H9 (cell line): Measurements from ENCODE around the gene DEUP1. TPM values are rescaled to one million over a fixed set of nuclear protein-coding genes. Genes with fewer than 3 reads are reported as not detected.

ENCODE experiments used
- DNase-seq: peaks from one replicate; pipeline ENCODE4 v3.0.0-alpha.2; 2017
- H2AFZ ChIP-seq: one replicate; pipeline ENCODE4 v1.6.1; 2013; ENCODE audit warnings: mild to moderate bottlenecking, low read length, control low read depth, moderate library complexity
- H2AK5ac ChIP-seq: 2 replicates; pipeline ENCODE4 v1.6.1; 2013; ENCODE audit warnings: low read length, control low read depth, mixed read lengths; ENCODE audit not compliant: insufficient read length
- H2BK120ac ChIP-seq: one replicate; pipeline ENCODE4 v1.6.1; 2013; ENCODE audit warnings: low read depth, mild to moderate bottlenecking, low read length, control low read depth, inconsistent platforms; ENCODE audit not compliant: poor library complexity, severe bottlenecking
- H2BK12ac ChIP-seq: 2 replicates; pipeline ENCODE4 v1.6.1; 2013; ENCODE audit warnings: low read length, control low read depth, mixed read lengths, low read depth; ENCODE audit not compliant: insufficient read length
- H2BK15ac ChIP-seq: 2 replicates; pipeline ENCODE4 v1.6.1; 2013; ENCODE audit warnings: low read depth, low read length, control low read depth
- H2BK20ac ChIP-seq: one replicate; pipeline ENCODE4 v1.6.1; 2013; ENCODE audit warnings: low read depth, mild to moderate bottlenecking, low read length, control low read depth, inconsistent platforms; ENCODE audit not compliant: poor library complexity, severe bottlenecking
- H2BK5ac ChIP-seq: 2 replicates; pipeline ENCODE4 v1.6.1; 2013; ENCODE audit warnings: low read length, control low read depth, mixed read lengths; ENCODE audit not compliant: insufficient read length
- H3K14ac ChIP-seq: 2 replicates; pipeline ENCODE4 v1.6.1; 2013; ENCODE audit warnings: low read length, control low read depth; ENCODE audit not compliant: insufficient read depth
- H3K18ac ChIP-seq: 2 replicates; pipeline ENCODE4 v1.6.1; 2013; ENCODE audit warnings: low read depth, mild to moderate bottlenecking, mixed read lengths, low read length, control low read depth; ENCODE audit not compliant: insufficient read length
- H3K23ac ChIP-seq: 2 replicates; pipeline ENCODE4 v1.6.1; 2013; ENCODE audit warnings: low read length, control low read depth, mixed read lengths, low read depth; ENCODE audit not compliant: insufficient read length
- H3K23me2 ChIP-seq: 2 replicates; pipeline ENCODE4 v1.6.1; 2013; ENCODE audit warnings: low read depth, mild to moderate bottlenecking, mixed read lengths, low read length, control low read depth; ENCODE audit not compliant: insufficient read length, poor library complexity, severe bottlenecking
- H3K27ac ChIP-seq: 2 replicates; pipeline ENCODE4 v1.5.1; 2013; ENCODE audit warnings: low read length, control low read depth, mixed read lengths, low read depth; ENCODE audit not compliant: insufficient read length
- H3K27me3 ChIP-seq: 2 replicates; pipeline ENCODE4 v1.6.1; 2013; ENCODE audit warnings: low read length, control low read depth, inconsistent platforms; ENCODE audit not compliant: insufficient read depth
- H3K4ac ChIP-seq: 2 replicates; pipeline ENCODE4 v1.6.1; 2013; ENCODE audit warnings: low read depth, mild to moderate bottlenecking, control low read depth, inconsistent platforms, low read length, moderate library complexity
- H3K4me1 ChIP-seq: 2 replicates; pipeline ENCODE4 v1.6.1; 2013; ENCODE audit warnings: low read length, control low read depth, inconsistent platforms; ENCODE audit not compliant: insufficient read depth
- H3K4me2 ChIP-seq: 2 replicates; pipeline ENCODE4 v1.6.1; 2013; ENCODE audit warnings: low read length, control low read depth, mixed read lengths; ENCODE audit not compliant: insufficient read length, insufficient read depth
- H3K56ac ChIP-seq: 2 replicates; pipeline ENCODE4 v1.6.1; 2013; ENCODE audit warnings: low read depth, mild to moderate bottlenecking, mixed read lengths, low read length, control low read depth; ENCODE audit not compliant: insufficient read length
- H3K79me1 ChIP-seq: 2 replicates; pipeline ENCODE4 v1.6.1; 2013; ENCODE audit warnings: low read depth, mild to moderate bottlenecking, moderate library complexity, low read length, control low read depth, inconsistent platforms; ENCODE audit not compliant: insufficient read depth, poor library complexity, severe bottlenecking
- H3K79me2 ChIP-seq: 2 replicates; pipeline ENCODE4 v1.6.1; 2013; ENCODE audit warnings: low read length, control low read depth, inconsistent platforms; ENCODE audit not compliant: insufficient read depth
- H3K9ac ChIP-seq: 2 replicates; pipeline ENCODE4 v1.6.1; 2013; ENCODE audit warnings: low read length, control low read depth, mixed read lengths; ENCODE audit not compliant: insufficient read length; ENCODE audit errors: extremely low read depth
- H3K9me3 ChIP-seq: one replicate; pipeline ENCODE4 v1.6.1; 2013; ENCODE audit warnings: low read depth, low read length, inconsistent platforms; ENCODE audit not compliant: control insufficient read depth
- H3T11ph ChIP-seq: one replicate; pipeline ENCODE4 v1.6.1; 2013; ENCODE audit warnings: mild to moderate bottlenecking, low read length, control low read depth, inconsistent platforms
- H4K20me1 ChIP-seq: one replicate; pipeline ENCODE4 v1.6.1; 2013; ENCODE audit not compliant: control insufficient read depth, insufficient read length, insufficient read depth
- H4K5ac ChIP-seq: 2 replicates; pipeline ENCODE4 v1.6.1; 2013; ENCODE audit warnings: low read depth, mild to moderate bottlenecking, mixed read lengths, low read length, control low read depth; ENCODE audit not compliant: insufficient read length
- H4K8ac ChIP-seq: replicated peaks from 2 replicates; pipeline ENCODE4 v1.6.1; 2013; ENCODE audit warnings: low read length, control low read depth, mixed read lengths, low read depth; ENCODE audit not compliant: insufficient read length
- H4K91ac ChIP-seq: 2 replicates; pipeline ENCODE4 v1.6.1; 2013; ENCODE audit warnings: low read depth, mild to moderate bottlenecking, moderate library complexity, mixed read lengths, low read length, control low read depth; ENCODE audit not compliant: insufficient read length
- H3K27ac Mint-ChIP-seq, 3 experiments: 2 replicates in 2 of 3; 3 replicates in 1 of 3; pipeline ENCODE4 v1.8.0; 2020 to 2021; ENCODE audit warnings: mixed read lengths in 3 of 3, mild to moderate bottlenecking in 1 of 3, moderate library complexity in 1 of 3
- H3K27me3 Mint-ChIP-seq: 2 replicates; pipeline ENCODE4 v1.8.0; 2021; ENCODE audit warnings: low read depth, mild to moderate bottlenecking, moderate library complexity, mixed read lengths
- H3K36me3 Mint-ChIP-seq, 3 experiments: 2 replicates in 2 of 3; 3 replicates in 1 of 3; pipeline ENCODE4 v1.8.0; 2020 to 2021; ENCODE audit warnings: low read depth in 3 of 3, mixed read lengths in 3 of 3; ENCODE audit not compliant: insufficient read depth in 1 of 3
- H3K4me1 Mint-ChIP-seq, 2 experiments: 2 replicates each; pipeline ENCODE4 v1.8.0; 2020; ENCODE audit warnings: mixed read lengths in 2 of 2
- H3K4me3 Mint-ChIP-seq, 2 experiments: 2 replicates in 1 of 2; 3 replicates in 1 of 2; pipeline ENCODE4 v1.8.0; 2020 to 2021; ENCODE audit warnings: mild to moderate bottlenecking in 2 of 2, mixed read lengths in 2 of 2, moderate library complexity in 1 of 2
- H3K9me3 Mint-ChIP-seq, 2 experiments: 2 replicates in 1 of 2; 3 replicates in 1 of 2; pipeline ENCODE4 v1.8.0; 2020; ENCODE audit warnings: mild to moderate bottlenecking in 2 of 2, mixed read lengths in 2 of 2, moderate library complexity in 1 of 2
- WGBS: extraction: QIAGEN DNeasy Blood & Tissue Kit; methylation state at CpG from one replicate; pipeline ENCODE4 v1.1.7; 2013; ENCODE audit warnings: missing lambda C conversion rate, low lambda C conversion rate, mixed read lengths; ENCODE audit not compliant: insufficient read length; ENCODE audit errors: extremely low coverage; 5-methylcytosine and 5-hydroxymethylcytosine counted together
- total RNA-seq: library from RNA; stranded (reverse); gene quantifications from 2 replicates; pipeline ENCODE4 v1.2.1, GENCODE V29; 2021
- TF ChIP-seq, protein P1 (sequence below): fragments of 200-600 bp; sonication (generic); conservative IDR thresholded peaks from 3 replicates; pipeline ENCODE4 v1.8.0; 2021; ENCODE audit warnings: antibody characterized with exemption, mild to moderate bottlenecking

Gene DEUP1
- total RNA-seq, 1 experiment from 2014 or later: 0.22 TPM

DNA sequence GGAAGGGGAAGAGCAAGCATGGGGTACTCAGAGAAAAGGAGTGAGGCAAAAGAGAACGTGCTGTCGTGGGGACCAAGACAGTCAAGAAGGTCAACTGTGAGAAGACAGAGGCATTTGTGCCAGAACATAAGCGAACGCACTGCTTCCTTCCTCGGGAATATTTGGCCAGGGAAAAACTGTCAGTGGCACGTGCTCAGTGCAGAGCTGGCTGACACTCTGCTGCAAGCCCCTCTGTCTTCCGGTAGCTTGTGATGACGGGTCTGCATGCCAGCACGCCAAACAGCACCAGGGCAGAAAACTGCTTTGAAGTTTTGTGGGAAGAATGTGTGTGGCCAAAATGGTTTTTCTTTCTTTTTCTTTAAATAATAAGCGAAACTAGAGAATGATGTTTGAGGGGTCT is 152.0 kb downstream of the DEUP1 start:
- Histone ChIP-seq H4K20me1 (no peaks in the 10 kb centered on the region), H2AFZ (no peak overlapping the region), H3K18ac (no peak overlapping the region), H3K27me3 (no peaks in the 10 kb centered on the region), H3K9me3 (no peaks in the 10 kb centered on the region), H3K4ac (no peak overlapping the region), H2BK20ac (no peak overlapping the region), H4K91ac (no peak overlapping the region), H2BK5ac (no peak overlapping the region), H2BK120ac (no peak overlapping the region), H3K27ac (no peak overlapping the region), H3K79me2 (no peaks in the 10 kb centered on the region), H3K23me2 (no peaks in the 10 kb centered on the region), H3K56ac (no peak overlapping the region), H3K23ac (no peak overlapping the region), H4K5ac (no peak overlapping the region), H2BK12ac (no peak overlapping the region), H2AK5ac (no peak overlapping the region), H4K8ac (no peak overlapping the region), H3K4me2 (no peak overlapping the region), H3K4me1 (peaks cover 13% of the 10 kb centered on the region; the same call in 1 of the 2 replicates), H3K79me1 (no peaks in the 10 kb centered on the region), H2BK15ac (no peak overlapping the region), H3K14ac (no peak overlapping the region), H3K9ac (no peak overlapping the region), H3T11ph (no peak overlapping the region)
- H3K36me3 Mint-ChIP-seq: peaks cover 4 to 17% (median 5%) of the 10 kb centered on the region in 3 experiments; a peak in 6 of 7 replicates
- H3K27me3 Mint-ChIP-seq: no peaks in the 10 kb centered on the region
- H3K4me1 Mint-ChIP-seq: peaks cover 44 to 46% of the 10 kb centered on the region in 2 experiments
- H3K4me3 Mint-ChIP-seq: no peak overlapping the region
- TF ChIP-seq, protein P1, sequence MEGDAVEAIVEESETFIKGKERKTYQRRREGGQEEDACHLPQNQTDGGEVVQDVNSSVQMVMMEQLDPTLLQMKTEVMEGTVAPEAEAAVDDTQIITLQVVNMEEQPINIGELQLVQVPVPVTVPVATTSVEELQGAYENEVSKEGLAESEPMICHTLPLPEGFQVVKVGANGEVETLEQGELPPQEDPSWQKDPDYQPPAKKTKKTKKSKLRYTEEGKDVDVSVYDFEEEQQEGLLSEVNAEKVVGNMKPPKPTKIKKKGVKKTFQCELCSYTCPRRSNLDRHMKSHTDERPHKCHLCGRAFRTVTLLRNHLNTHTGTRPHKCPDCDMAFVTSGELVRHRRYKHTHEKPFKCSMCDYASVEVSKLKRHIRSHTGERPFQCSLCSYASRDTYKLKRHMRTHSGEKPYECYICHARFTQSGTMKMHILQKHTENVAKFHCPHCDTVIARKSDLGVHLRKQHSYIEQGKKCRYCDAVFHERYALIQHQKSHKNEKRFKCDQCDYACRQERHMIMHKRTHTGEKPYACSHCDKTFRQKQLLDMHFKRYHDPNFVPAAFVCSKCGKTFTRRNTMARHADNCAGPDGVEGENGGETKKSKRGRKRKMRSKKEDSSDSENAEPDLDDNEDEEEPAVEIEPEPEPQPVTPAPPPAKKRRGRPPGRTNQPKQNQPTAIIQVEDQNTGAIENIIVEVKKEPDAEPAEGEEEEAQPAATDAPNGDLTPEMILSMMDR: no peak
- H3K27ac Mint-ChIP-seq: peak overlapping the region; percentile 16 to 53 (median 37); a peak in 4 of 7 replicates
- DNase-seq: no peak
- H3K9me3 Mint-ChIP-seq: no peaks in the 10 kb centered on the region
- WGBS: no CpG with 5 or more reads among the region's 10 CpGs
